Upper lobe of left lung (tissue), 6 donors: ENCODE results near the gene C4orf50. TPM values are rescaled to one million over a fixed set of nuclear protein-coding genes. Genes with fewer than 3 reads are reported as not detected.

Source experiments
- ATAC-seq, 2 donors: fragments of 200-7000 bp; cut with Tn5 transposase; one replicate each; pipeline ENCODE4 v1.9.1; 2022; ENCODE audit warnings: mild to moderate bottlenecking in 2 of 2, moderate library complexity in 2 of 2; ENCODE audit not compliant: low FRiP score in 2 of 2
- DNase-seq, 2 donors: peaks; one replicate each; pipeline ENCODE4 v3.0.0-alpha.2; 2019 to 2020
- H3K27ac ChIP-seq, 4 donors: fragments of 200-600 bp; sonication (generic); one replicate each; pipeline ENCODE4 v1.5.1; 2016 to 2019
- H3K27me3 ChIP-seq, 4 donors: fragments of 200-600 bp; sonication (generic); one replicate each; pipeline ENCODE4 v1.5.1; 2017 to 2019
- H3K36me3 ChIP-seq, 4 donors: fragments of 200-600 bp; sonication (generic); one replicate each; pipeline ENCODE4 v1.5.1; 2016 to 2019
- H3K4me1 ChIP-seq, 4 donors: fragments of 200-600 bp; sonication (generic); one replicate each; pipeline ENCODE4 v1.5.1; 2018 to 2019
- H3K4me3 ChIP-seq, 4 donors: fragments of 200-600 bp; sonication (generic); one replicate each; pipeline ENCODE4 v1.5.1; 2017 to 2019; ENCODE audit warnings: mild to moderate bottlenecking in 2 of 4, moderate library complexity in 1 of 4
- H3K9me3 ChIP-seq, 4 donors: fragments of 200-600 bp; sonication (generic); one replicate each; pipeline ENCODE4 v1.5.1; 2018 to 2019
- CTCF ChIP-seq, 6 experiments: fragments of 450-650 bp in 4 of 6; fragments of 200-600 bp in 2 of 6; sonication (generic) in 2 of 6; IDR thresholded peaks; one replicate each; pipeline ENCODE4 v1.5.1; 2016 to 2019; ENCODE audit warnings: antibody characterized with exemption in 6 of 6
- EP300 ChIP-seq, 4 donors: sonication (generic); formaldehyde crosslinking; IDR thresholded peaks; one replicate each; pipeline ENCODE4 v1.5.1; 2017; ENCODE audit warnings: antibody characterized with exemption in 4 of 4, control low read depth in 2 of 4
- POLR2A ChIP-seq, 4 donors: fragments of 450-650 bp; IDR thresholded peaks; one replicate each; pipeline ENCODE4 v1.5.1; 2016 to 2017; ENCODE audit warnings: antibody characterized with exemption in 4 of 4, mild to moderate bottlenecking in 2 of 4
- POLR2AphosphoS5 ChIP-seq, 2 donors: sonication (generic); formaldehyde crosslinking; IDR thresholded peaks; one replicate each; pipeline ENCODE4 v1.5.1; 2017; ENCODE audit warnings: antibody characterized with exemption in 2 of 2
- WGBS, 2 donors: methylation state at CpG; one replicate each; pipeline ENCODE4 v1.1.5; 2017 to 2018; 5-methylcytosine and 5-hydroxymethylcytosine counted together
- total RNA-seq, 6 donors: library from RNA; depleted of rRNA in 4 of 6; stranded (reverse); fragments of >200 nt in 4 of 6; gene quantifications; one replicate each; pipeline versions ENCODE4 v1.1.0 to v1.2.1, GENCODE V29; 2016 to 2021
- donor health status: DM: no; HTN: no; CAD: no; lungs with moderate emphysema.
- donor health status: DM: no; HTN: yes; CAD: no; lungs with severe emphysema.

Gene C4orf50
- total RNA-seq, 6 donors from 2014 or later = 0.03 to 1.3 (median 0.65) TPM

DNA sequence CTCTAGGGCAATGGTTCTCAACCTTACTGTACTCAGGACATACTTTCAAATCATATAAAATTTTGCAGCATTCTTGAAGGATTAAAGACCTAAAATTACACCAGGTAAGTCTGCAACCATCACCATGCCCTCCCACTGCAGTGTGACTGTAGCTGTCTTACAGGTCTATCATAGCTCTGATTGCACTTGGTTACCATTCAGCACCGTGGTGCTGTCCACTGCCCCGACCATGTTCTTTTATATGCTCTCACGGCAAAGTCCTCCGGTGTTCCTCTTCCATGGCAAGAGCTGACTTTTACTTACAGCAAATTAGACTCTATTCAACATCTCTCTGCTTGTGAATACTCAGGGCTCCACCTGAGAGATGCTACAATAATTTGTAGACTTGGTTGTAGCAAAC is 136.9 kb downstream of the C4orf50 start:
- H3K27ac ChIP-seq = no peak overlapping the region
- no peaks in the 10 kb centered on the region for H3K9me3 ChIP-seq
- H3K27me3 ChIP-seq = no peaks in the 10 kb centered on the region
- no peak for ATAC-seq
- 35 to 69% methylated on average over 4 of the region's 4 CpGs for WGBS, 2 donors
- H3K4me1 ChIP-seq = no peaks in the 10 kb centered on the region
- TF ChIP-seq CTCF (IDR thresholded peaks at IDR 0.05) (no peak), POLR2A (IDR thresholded peaks at IDR 0.05) (no peak), POLR2AphosphoS5 (IDR thresholded peaks at IDR 0.05) (no peak), EP300 (IDR thresholded peaks at IDR 0.05) (no peak)
- no peaks in the 10 kb centered on the region for H3K36me3 ChIP-seq
- no peak for DNase-seq
- no peak overlapping the region for H3K4me3 ChIP-seq

- WGBS, 2 donors = 73 to 83% methylated on average over 6 of the region's 6 CpGs
- no peaks in the 10 kb centered on the region for H3K27me3 ChIP-seq
These were observed 139.9 kb downstream of the C4orf50 start for GRCh38 chr4:5878359-5878758.

DNA sequence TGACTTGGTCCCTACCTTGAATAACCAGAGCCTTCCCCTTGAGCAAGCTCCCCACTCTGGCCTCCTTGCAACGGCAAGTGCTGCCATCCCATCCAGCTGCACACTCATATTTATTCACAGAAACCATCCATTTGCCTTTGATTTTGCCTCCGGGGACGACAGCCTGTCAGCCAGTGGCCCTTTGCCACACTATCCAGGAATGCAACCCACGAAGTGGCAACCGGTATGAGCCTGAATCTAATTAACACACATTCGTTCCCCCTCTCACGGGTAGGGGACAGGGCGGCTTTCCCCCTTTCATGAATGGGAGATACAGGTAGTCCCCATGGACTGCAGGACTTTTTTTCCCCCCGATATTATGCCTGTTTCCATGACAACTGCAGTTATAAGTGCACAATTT is 140.8 kb downstream of the C4orf50 start:
- H3K27ac ChIP-seq = no peak overlapping the region
- 82 to 85% methylated on average over 9 of the region's 9 CpGs for WGBS, 2 donors
- no peak for ATAC-seq

More at GRCh38 chr4:5878359-5878758, 139.9 kb downstream of the C4orf50 start:
- DNase-seq (no peak), ATAC-seq (no peak)
- H3K4me3 ChIP-seq = no peak overlapping the region
- no peak overlapping the region for H3K27ac ChIP-seq
- H3K9me3 ChIP-seq = no peaks in the 10 kb centered on the region
- H3K36me3 ChIP-seq = no peaks in the 10 kb centered on the region
- no peaks in the 10 kb centered on the region for H3K4me1 ChIP-seq
- TF ChIP-seq EP300 (IDR thresholded peaks at IDR 0.05) (no peak), CTCF (IDR thresholded peaks at IDR 0.05) (no peak), POLR2AphosphoS5 (IDR thresholded peaks at IDR 0.05) (no peak), POLR2A (IDR thresholded peaks at IDR 0.05) (no peak)

DNA sequence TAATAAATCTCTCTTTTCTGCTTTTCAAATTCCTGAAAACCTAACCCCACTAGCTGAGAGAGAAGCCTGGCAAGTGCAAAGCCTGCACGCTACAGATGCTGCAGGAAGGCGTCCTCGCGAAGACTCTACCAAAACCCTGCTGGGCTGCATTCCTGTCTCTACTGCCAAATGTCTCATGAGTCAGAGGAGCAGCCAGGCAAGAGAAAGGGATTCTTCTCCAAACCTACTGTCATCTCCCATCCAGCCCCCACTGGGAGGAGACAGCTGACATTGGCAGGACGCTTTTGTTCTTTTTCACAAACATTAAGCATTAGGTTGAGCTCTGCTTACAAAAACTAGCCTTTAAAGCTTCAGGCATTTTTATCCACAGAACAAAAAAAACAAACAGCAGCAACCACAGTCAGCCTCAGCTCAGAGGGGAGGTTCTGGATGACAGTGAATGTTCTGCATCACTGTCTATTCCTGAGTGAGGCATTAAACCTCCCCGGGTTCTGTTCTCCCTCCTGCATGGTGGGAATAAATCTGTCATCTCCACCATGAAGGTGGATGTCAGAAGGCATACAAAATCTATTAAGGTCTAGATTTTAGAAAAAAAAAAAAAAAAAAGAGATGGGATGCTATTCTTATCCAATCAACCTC is 143.3 kb downstream of the C4orf50 start:
- peak in 1 of 2 donors; percentile 90 for ATAC-seq
- no peaks in the 10 kb centered on the region for H3K36me3 ChIP-seq
- 51 to 57% methylated on average over 6 of the region's 6 CpGs for WGBS, 2 donors
- H3K27me3 ChIP-seq = no peaks in the 10 kb centered on the region
- H3K27ac ChIP-seq = no peak overlapping the region
- H3K4me1 ChIP-seq = peaks cover 0 to 7% (median 3%) of the 10 kb centered on the region in 4 donors
- TF ChIP-seq POLR2AphosphoS5 (IDR thresholded peaks at IDR 0.05) (no peak), CTCF (IDR thresholded peaks at IDR 0.05) (no peak), POLR2A (IDR thresholded peaks at IDR 0.05) (no peak), EP300 (IDR thresholded peaks at IDR 0.05) (no peak)
- H3K9me3 ChIP-seq = no peaks in the 10 kb centered on the region
- no peak for DNase-seq
- H3K4me3 ChIP-seq = no peak overlapping the region

More for the DNA sequence above, 140.8 kb downstream of the C4orf50 start:
- no peak overlapping the region for H3K4me3 ChIP-seq
- TF ChIP-seq POLR2A (IDR thresholded peaks at IDR 0.05) (no peak), POLR2AphosphoS5 (IDR thresholded peaks at IDR 0.05) (no peak), EP300 (IDR thresholded peaks at IDR 0.05) (no peak)
- H3K27me3 ChIP-seq = no peaks in the 10 kb centered on the region
- no peaks in the 10 kb centered on the region for H3K36me3 ChIP-seq
- DNase-seq = no peak
- H3K4me1 ChIP-seq = no peaks in the 10 kb centered on the region
- H3K9me3 ChIP-seq = no peaks in the 10 kb centered on the region

DNA sequence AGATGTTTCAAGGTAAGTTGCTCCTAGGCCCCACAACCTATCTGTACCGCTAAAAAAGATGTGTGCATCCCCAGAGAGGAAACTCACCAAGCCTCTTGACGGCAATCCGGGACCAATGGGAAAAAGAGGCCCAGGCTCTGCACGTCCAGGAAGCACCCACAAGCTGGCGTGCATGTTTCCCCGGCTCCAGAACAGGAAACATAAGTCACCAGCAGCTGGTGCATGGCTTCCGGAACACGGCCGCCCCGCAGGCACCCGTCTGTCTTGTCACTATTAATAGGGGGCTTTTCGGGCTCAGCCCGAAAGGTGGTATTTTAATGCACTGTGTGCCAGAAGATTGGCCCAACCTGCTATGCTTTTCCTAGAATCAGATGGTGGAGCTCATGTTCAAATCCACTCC is 147.5 kb downstream of the C4orf50 start:
- no peaks in the 10 kb centered on the region for H3K9me3 ChIP-seq
- WGBS, 2 donors = 24 to 52% methylated on average over 7 to 13 of the region's 13 CpGs
- peaks cover 0 to 13% (median 4%) of the 10 kb centered on the region in 4 donors for H3K4me1 ChIP-seq
- ATAC-seq = no peak
- no peak overlapping the region for H3K27ac ChIP-seq
- H3K27me3 ChIP-seq = no peaks in the 10 kb centered on the region
- H3K4me3 ChIP-seq = no peak overlapping the region
- TF ChIP-seq POLR2AphosphoS5 (IDR thresholded peaks at IDR 0.05) (no peak), EP300 (IDR thresholded peaks at IDR 0.05) (no peak), CTCF (IDR thresholded peaks at IDR 0.05) (no peak), POLR2A (IDR thresholded peaks at IDR 0.05) (no peak)
- DNase-seq = peak in 1 of 2 donors; percentile 38
- no peaks in the 10 kb centered on the region for H3K36me3 ChIP-seq
